Erythroblast (primary cell): Measurements from ENCODE around the gene FYB2.

Experiments used
- GATA1 ChIP-seq: IDR thresholded peaks from 2 replicates; pipeline ENCODE4 v1.6.1; 2011; ENCODE audit warnings: low read depth, mild to moderate bottlenecking, control low read depth, low read length, moderate library complexity
- POLR2A ChIP-seq: IDR thresholded peaks from 2 replicates; pipeline ENCODE4 v1.6.1; 2011; ENCODE audit warnings: mild to moderate bottlenecking, low read length

DNA sequence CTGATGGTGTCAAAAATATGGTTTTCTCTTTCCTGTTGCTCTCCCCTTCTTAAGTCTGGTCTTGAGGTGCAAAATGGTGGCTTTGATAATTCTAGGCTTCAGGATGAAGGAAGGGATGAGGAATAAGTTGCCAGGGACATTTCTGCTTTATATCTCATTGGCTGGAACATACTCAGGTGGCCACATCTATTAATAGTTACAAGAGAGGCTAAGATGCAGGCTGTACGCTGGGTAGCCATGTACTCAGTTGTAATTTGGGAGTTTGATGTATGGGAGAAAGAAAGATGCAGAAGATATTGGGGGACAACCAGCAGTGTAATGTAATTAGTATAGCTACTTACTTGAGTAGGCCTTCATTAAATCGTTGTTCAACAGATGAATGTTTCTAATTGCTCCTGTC lies 148.9 kb downstream of the FYB2 start:
- TF ChIP-seq POLR2A (no peak), GATA1 (no peak)
